Lung (tissue), 12 donors: ENCODE data around the gene MOB3B. TPM values are rescaled to one million over a fixed set of nuclear protein-coding genes. Genes with fewer than 3 reads are reported as not detected.

ENCODE experiments used
- ATAC-seq: fragments of 200-7000 bp; cut with Tn5 transposase; one replicate; pipeline ENCODE4 v1.9.1; 2020; ENCODE audit warnings: moderate number of reproducible peaks; ENCODE audit not compliant: insufficient read depth, low FRiP score
- DNase-seq, 3 donors: peaks; one replicate each; pipeline ENCODE4 v3.0.0-alpha.2; 2013 to 2017
- H3K27ac ChIP-seq, 2 donors: one replicate each; pipeline ENCODE4 v1.5.1; 2013; ENCODE audit warnings: mild to moderate bottlenecking in 2 of 2, moderate library complexity in 2 of 2, control low read depth in 1 of 2, inconsistent platforms in 1 of 2, low read depth in 1 of 2, low read length in 1 of 2
- H3K27me3 ChIP-seq, 3 donors: one replicate each; pipeline ENCODE4 v1.5.1; 2013; ENCODE audit warnings: low read length in 2 of 3; ENCODE audit not compliant: control insufficient read depth in 3 of 3, insufficient read depth in 3 of 3
- H3K36me3 ChIP-seq, 4 donors: one replicate each; pipeline ENCODE4 v1.5.1; 2013; ENCODE audit warnings: low read length in 4 of 4, mild to moderate bottlenecking in 1 of 4, moderate library complexity in 1 of 4; ENCODE audit not compliant: control insufficient read depth in 4 of 4, insufficient read depth in 4 of 4
- H3K4me1 ChIP-seq, 5 donors: one replicate each; pipeline ENCODE4 v1.5.1; 2013; ENCODE audit warnings: low read length in 5 of 5, mild to moderate bottlenecking in 2 of 5, moderate library complexity in 1 of 5; ENCODE audit not compliant: control insufficient read depth in 5 of 5, insufficient read depth in 5 of 5
- H3K4me3 ChIP-seq: one replicate; pipeline ENCODE4 v1.5.1; 2013; ENCODE audit warnings: mild to moderate bottlenecking, control low read depth, moderate library complexity
- H3K9ac ChIP-seq, 2 donors: one replicate each; pipeline ENCODE4 v1.5.1; 2013; ENCODE audit warnings: low read length in 2 of 2, control low read depth in 1 of 2; ENCODE audit not compliant: insufficient read depth in 1 of 2
- H3K9me3 ChIP-seq, 4 donors: one replicate each; pipeline ENCODE4 v1.5.1; 2013; ENCODE audit warnings: low read length in 3 of 4, mild to moderate bottlenecking in 1 of 4, moderate library complexity in 1 of 4; ENCODE audit not compliant: control insufficient read depth in 4 of 4, insufficient read depth in 3 of 4
- CTCF ChIP-seq: IDR thresholded peaks from 2 replicates; pipeline ENCODE4 v1.5.1; 2012; ENCODE audit warnings: mild to moderate bottlenecking; ENCODE audit errors: control extremely low read depth, extremely low read depth
- WGBS, 2 donors: extraction: QIAGEN DNeasy Blood & Tissue Kit; methylation state at CpG; one replicate each; pipeline ENCODE4 v1.1.7; 2013; 5-methylcytosine and 5-hydroxymethylcytosine counted together
- polyA plus RNA-seq, 2 donors: library from polyadenylated mRNA; stranded (reverse); fragments of 200-250 nt; gene quantifications; one replicate each; pipeline ENCODE4 v1.2.1, GENCODE V29; 2013
- total RNA-seq, 2 donors: library from RNA; depleted of rRNA in 1 of 2; stranded (reverse); fragments of >200 nt in 1 of 2; gene quantifications; one replicate each; pipeline ENCODE4 v1.2.1, GENCODE V29; 2014 to 2021
- donor health status: control.
- donor health status: control.
- donor health status: Bipolar disorder and iron deficiency.
- donor health status: healthy.
- donor health status: DM: yes; HTN: yes; CAD: no.

The MOB3B gene
- total and polyA plus RNA-seq, 4 donors = 1.6 to 12.9 (median 6.4) TPM

- Histone ChIP-seq H3K9me3 (no peaks in the 10 kb centered on the region), H3K27ac (no peak overlapping the region), H3K27me3 (no peaks in the 10 kb centered on the region), H3K9ac (no peak overlapping the region), H3K36me3 (no peaks in the 10 kb centered on the region), H3K4me3 (no peak overlapping the region), H3K4me1 (peaks cover 0 to 2% (median 0%) of the 10 kb centered on the region in 5 donors)
- DNase-seq = no peak
- no peak for TF ChIP-seq CTCF
- WGBS, 2 donors = 94 to 97% methylated on average over 1 of the region's 1 CpG
- ATAC-seq = no peak
These were observed 44.5 kb downstream of the MOB3B start for GRCh38 chr9:27485158-27485557.

GRCh38 chr9:27483576-27483975, 46.0 kb downstream of the MOB3B start:
- no peak overlapping the region for H3K27ac ChIP-seq
- peaks cover 0 to 2% (median 0%) of the 10 kb centered on the region in 5 donors for H3K4me1 ChIP-seq
- H3K9ac ChIP-seq = no peak overlapping the region
- ATAC-seq (no peak), DNase-seq (no peak)
- H3K9me3 ChIP-seq = peaks cover 0 to 4% (median 2%) of the 10 kb centered on the region in 4 donors
- no peaks in the 10 kb centered on the region for H3K27me3 ChIP-seq
- peaks cover 0 to 3% (median 0%) of the 10 kb centered on the region in 4 donors for H3K36me3 ChIP-seq
- 85 to 87% methylated on average over 6 of the region's 6 CpGs for WGBS, 2 donors
- no peak for TF ChIP-seq CTCF
- H3K4me3 ChIP-seq = no peak overlapping the region

GRCh38 chr9:27482709-27483108, 46.9 kb downstream of the MOB3B start:
- TF ChIP-seq CTCF = no peak
- 85 to 89% methylated on average over 2 of the region's 2 CpGs for WGBS, 2 donors

GRCh38 chr9:27478322-27478721, 51.3 kb downstream of the MOB3B start:
- no peak overlapping the region for H3K27ac ChIP-seq

More at GRCh38 chr9:27482709-27483108, 46.9 kb downstream of the MOB3B start:
- Histone ChIP-seq H3K4me1 (peaks cover 0 to 2% (median 0%) of the 10 kb centered on the region in 5 donors), H3K4me3 (no peak overlapping the region), H3K9me3 (peaks cover 0 to 4% (median 2%) of the 10 kb centered on the region in 4 donors), H3K27ac (no peak overlapping the region), H3K27me3 (no peaks in the 10 kb centered on the region), H3K9ac (no peak overlapping the region), H3K36me3 (peaks cover 0 to 3% (median 0%) of the 10 kb centered on the region in 4 donors)
- ATAC-seq (no peak), DNase-seq (no peak)

More at GRCh38 chr9:27478322-27478721, 51.3 kb downstream of the MOB3B start:
- H3K4me3 ChIP-seq = no peak overlapping the region
- peaks cover 3 to 25% (median 15%) of the 10 kb centered on the region in 5 donors for H3K4me1 ChIP-seq
- peaks cover 0 to 3% (median 0%) of the 10 kb centered on the region in 4 donors for H3K36me3 ChIP-seq
- H3K9me3 ChIP-seq = peaks cover 0 to 4% (median 2%) of the 10 kb centered on the region in 4 donors
- TF ChIP-seq CTCF = no peak
- WGBS, 2 donors = 93% methylated on average over 1 of the region's 1 CpG
- ATAC-seq (no peak), DNase-seq (no peak)
- H3K9ac ChIP-seq = no peak overlapping the region
- no peaks in the 10 kb centered on the region for H3K27me3 ChIP-seq
